Activated B cell treated with CpG ODN at 0.5 μM for 24 hours (primary cell): ENCODE results near the gene NOPCHAP1. TPM values are rescaled to one million over a fixed set of nuclear protein-coding genes. Genes with fewer than 3 reads are reported as not detected.

Experiments
- ATAC-seq: fragments of 200-7000 bp; cut with Tn5 transposase; one replicate; pipeline ENCODE4 v1.10.0; 2021; ENCODE audit warnings: low read depth, mild to moderate bottlenecking, moderate library complexity
- CTCF ChIA-PET: fragments of 350-600 bp; sonication (Branson Sonifier 250); formaldehyde crosslinking; loops from one replicate; lab custom pipeline; 2021; ENCODE audit warnings: antibody characterized with exemption; lab: Charles Lee
- POLR2A ChIA-PET: fragments of 350-600 bp; sonication (Branson Sonifier 250); formaldehyde crosslinking; loops from one replicate; lab custom pipeline; 2021; ENCODE audit warnings: antibody characterized with exemption; lab: Charles Lee
- DNase-seq: peaks from one replicate; pipeline ENCODE4 v3.0.0; 2022
- H3K27ac Mint-ChIP-seq: one replicate; pipeline ENCODE4 v1.8.0; 2020; ENCODE audit warnings: mixed read lengths
- H3K27me3 Mint-ChIP-seq: one replicate; pipeline ENCODE4 v1.8.0; 2021; ENCODE audit warnings: mixed read lengths
- H3K36me3 Mint-ChIP-seq: one replicate; pipeline ENCODE4 v1.8.0; 2021; ENCODE audit warnings: low read depth, mixed read lengths
- H3K4me1 Mint-ChIP-seq: one replicate; pipeline ENCODE4 v1.8.0; 2021; ENCODE audit warnings: mixed read lengths
- H3K4me3 Mint-ChIP-seq: one replicate; pipeline ENCODE4 v1.8.0; 2020; ENCODE audit warnings: mild to moderate bottlenecking, mixed read lengths
- H3K9me3 Mint-ChIP-seq: one replicate; pipeline ENCODE4 v1.8.0; 2020; ENCODE audit warnings: mixed read lengths
- CTCF ChIP-seq: fragments of 200-600 bp; IDR thresholded peaks from one replicate; pipeline ENCODE4 v1.8.0; 2022; ENCODE audit warnings: antibody characterized with exemption, mild to moderate bottlenecking
- intact Hi-C: fragments of 100-400 bp; cut with micrococcal nuclease; formaldehyde crosslinking; loops from one replicate; pipeline ENCODE4 v1.15.1; 2024
- total RNA-seq: library from RNA; stranded (reverse); gene quantifications from 2 replicates; pipeline ENCODE4 v1.2.3, GENCODE V29; 2022

The NOPCHAP1 gene
- total RNA-seq, 1 donor from 2014 or later = 26.4 TPM

- no peaks in the 10 kb centered on the region for H3K27me3 Mint-ChIP-seq
- ChIA-PET POLR2A (no interaction called here), CTCF (no interaction called here)
- H3K4me1 Mint-ChIP-seq = peaks cover 18% of the 10 kb centered on the region
- intact Hi-C loops = no loop called here
- ATAC-seq (no peak), DNase-seq (no peak)
- no peak for TF ChIP-seq CTCF
- no peak overlapping the region for H3K4me3 Mint-ChIP-seq
- H3K9me3 Mint-ChIP-seq = peaks cover 2% of the 10 kb centered on the region
- H3K27ac Mint-ChIP-seq = no peak overlapping the region
- H3K36me3 Mint-ChIP-seq = peaks cover 72% of the 10 kb centered on the region
Measured at GRCh38 chr12:104990950-104991349, 4.8 kb downstream of the NOPCHAP1 start.

- ATAC-seq = no peak
- H3K27me3 Mint-ChIP-seq = no peaks in the 10 kb centered on the region
- no peak for DNase-seq
- no peak for TF ChIP-seq CTCF
- peaks cover 15% of the 10 kb centered on the region for H3K4me1 Mint-ChIP-seq
- CTCF ChIA-PET = no interaction called here
- peaks cover 2% of the 10 kb centered on the region for H3K9me3 Mint-ChIP-seq
- H3K4me3 Mint-ChIP-seq = no peak overlapping the region
- H3K27ac Mint-ChIP-seq = no peak overlapping the region
- intact Hi-C loops = no loop called here
- peaks cover 75% of the 10 kb centered on the region for H3K36me3 Mint-ChIP-seq
- POLR2A ChIA-PET = no interaction called here
Measured at GRCh38 chr12:104991565-104992128, 5.5 kb downstream of the NOPCHAP1 start.

- Mint-ChIP-seq H3K27me3 (no peaks in the 10 kb centered on the region), H3K4me3 (no peak overlapping the region), H3K27ac (no peak overlapping the region), H3K36me3 (peaks cover 93% of the 10 kb centered on the region), H3K9me3 (peaks cover 2% of the 10 kb centered on the region), H3K4me1 (no peaks in the 10 kb centered on the region)
- intact Hi-C loops = no loop called here
- ATAC-seq (no peak), DNase-seq (no peak)
- POLR2A ChIA-PET = interaction anchor here (0.6 kb wide), 1 partner anchor 12 kb away, joined by 7 read pairs; no protein-coding TSS in a partner anchor
- TF ChIP-seq CTCF = no peak
- CTCF ChIA-PET = no interaction called here
Measured at GRCh38 chr12:104994336-104994735, 8.2 kb downstream of the NOPCHAP1 start.

- H3K4me1 Mint-ChIP-seq = no peaks in the 10 kb centered on the region
- CTCF ChIA-PET = no interaction called here
- intact Hi-C loops = no loop called here
- H3K9me3 Mint-ChIP-seq = peaks cover 3% of the 10 kb centered on the region
- no peak for DNase-seq
- H3K27ac Mint-ChIP-seq = no peak overlapping the region
- no peaks in the 10 kb centered on the region for H3K27me3 Mint-ChIP-seq
- TF ChIP-seq CTCF = no peak
- peaks cover 93% of the 10 kb centered on the region for H3K36me3 Mint-ChIP-seq
- no peak overlapping the region for H3K4me3 Mint-ChIP-seq
- no peak for ATAC-seq
- POLR2A ChIA-PET = no interaction called here
Measured at GRCh38 chr12:104997541-104997940, 11.4 kb downstream of the NOPCHAP1 start.

GRCh38 chr12:104998423-104999346 is 12.6 kb downstream of the NOPCHAP1 start:
- intact Hi-C loops = no loop called here
- POLR2A ChIA-PET = no interaction called here
- Mint-ChIP-seq H3K36me3 (peaks cover 94% of the 10 kb centered on the region), H3K27ac (no peak overlapping the region), H3K4me1 (no peaks in the 10 kb centered on the region), H3K4me3 (no peak overlapping the region), H3K27me3 (no peaks in the 10 kb centered on the region), H3K9me3 (peaks cover 3% of the 10 kb centered on the region)
- CTCF ChIA-PET = no interaction called here
- DNase-seq = no peak
- no peak for TF ChIP-seq CTCF
- no peak for ATAC-seq
